ENCODE results near the gene SLC38A4. TPM values are rescaled to one million over a fixed set of nuclear protein-coding genes. Genes with fewer than 3 reads are reported as not detected.

Gene SLC38A4
- total RNA-seq, 1 experiment from 2014 or later = 0.12 TPM

GRCh38 chr12:46783871-46784270, 41.9 kb downstream of the SLC38A4 start:
- no peak for TF ChIP-seq CTCF (IDR thresholded peaks at IDR 0.05; ENCODE audit: unreplicated experiment)
- no peaks in the 10 kb centered on the region for H3K27me3 Mint-ChIP-seq (ENCODE audit: insufficient read depth, unreplicated experiment)
- no peak for DNase-seq (ENCODE audit: unreplicated experiment)
- POLR2A ChIA-PET = no interaction called here
- peak overlapping the region; percentile 2 for H3K27ac Mint-ChIP-seq (ENCODE audit: low read depth, unreplicated experiment)
- CTCF ChIA-PET = no interaction called here
- intact Hi-C loops (cut with micrococcal nuclease) = no loop called here
- H3K4me1 Mint-ChIP-seq (ENCODE audit: insufficient read depth, unreplicated experiment) = peaks cover 16% of the 10 kb centered on the region
- no TSS peak for BruUV-seq (replicated peaks)
- no peaks in the 10 kb centered on the region for H3K36me3 Mint-ChIP-seq (ENCODE audit: insufficient read depth, unreplicated experiment)
- H3K4me3 Mint-ChIP-seq (ENCODE audit: unreplicated experiment) = no peak overlapping the region
- H3K9me3 Mint-ChIP-seq (ENCODE audit: unreplicated experiment) = no peaks in the 10 kb centered on the region

GRCh38 chr12:46779879-46780278, 45.9 kb downstream of the SLC38A4 start:
- BruUV-seq (replicated peaks) = no TSS peak
- TF ChIP-seq CTCF (IDR thresholded peaks at IDR 0.05; ENCODE audit: unreplicated experiment) = no peak
- intact Hi-C loops (cut with micrococcal nuclease) = no loop called here
- H3K27me3 Mint-ChIP-seq (ENCODE audit: insufficient read depth, unreplicated experiment) = no peaks in the 10 kb centered on the region
- CTCF ChIA-PET = interaction anchor here (0.9 kb wide), 1 partner anchor 145 kb away, joined by 4 read pairs; no protein-coding TSS in a partner anchor
- H3K4me1 Mint-ChIP-seq (ENCODE audit: insufficient read depth, unreplicated experiment) = peaks cover 8% of the 10 kb centered on the region
- no peaks in the 10 kb centered on the region for H3K9me3 Mint-ChIP-seq (ENCODE audit: unreplicated experiment)
- DNase-seq (ENCODE audit: unreplicated experiment) = no peak
- H3K36me3 Mint-ChIP-seq (ENCODE audit: insufficient read depth, unreplicated experiment) = no peaks in the 10 kb centered on the region
- H3K4me3 Mint-ChIP-seq (ENCODE audit: unreplicated experiment) = no peak overlapping the region
- POLR2A ChIA-PET = interaction anchor here (0.8 to 1.2 kb wide), 2 partner anchors 33 to 77 kb away, joined by 4 to 6 read pairs; no protein-coding TSS in a partner anchor
- H3K27ac Mint-ChIP-seq (ENCODE audit: low read depth, unreplicated experiment) = no peak overlapping the region

GRCh38 chr12:46779063-46779462, 46.7 kb downstream of the SLC38A4 start:
- no peak overlapping the region for H3K27ac Mint-ChIP-seq (ENCODE audit: low read depth, unreplicated experiment)
- ChIA-PET CTCF (no interaction called here), POLR2A (interaction anchor here (0.8 kb wide), 1 partner anchor 34 kb away, joined by 6 read pairs; no protein-coding TSS in a partner anchor)
- no peak overlapping the region for H3K4me3 Mint-ChIP-seq (ENCODE audit: unreplicated experiment)
- peaks cover 14% of the 10 kb centered on the region for H3K4me1 Mint-ChIP-seq (ENCODE audit: insufficient read depth, unreplicated experiment)
- H3K27me3 Mint-ChIP-seq (ENCODE audit: insufficient read depth, unreplicated experiment) = no peaks in the 10 kb centered on the region
- no TSS peak for BruUV-seq (replicated peaks)
- intact Hi-C loops (cut with micrococcal nuclease) = no loop called here
- no peak for DNase-seq (ENCODE audit: unreplicated experiment)
- no peaks in the 10 kb centered on the region for H3K9me3 Mint-ChIP-seq (ENCODE audit: unreplicated experiment)
- no peak for TF ChIP-seq CTCF (IDR thresholded peaks at IDR 0.05; ENCODE audit: unreplicated experiment)
- H3K36me3 Mint-ChIP-seq (ENCODE audit: insufficient read depth, unreplicated experiment) = no peaks in the 10 kb centered on the region

GRCh38 chr12:46778415-46778814, 47.4 kb downstream of the SLC38A4 start:
- H3K27me3 Mint-ChIP-seq (ENCODE audit: insufficient read depth, unreplicated experiment) = no peaks in the 10 kb centered on the region
- ChIA-PET CTCF (interaction anchor here (0.5 to 0.7 kb wide), 3 partner anchors 105 to 872 kb away, joined by 3 to 6 read pairs (median 6); no protein-coding TSS in a partner anchor), POLR2A (interaction anchor here (0.8 kb wide), 1 partner anchor 131 kb away, joined by 3 read pairs; no protein-coding TSS in a partner anchor)
- intact Hi-C loops (cut with micrococcal nuclease) = no loop called here
- no peak overlapping the region for H3K27ac Mint-ChIP-seq (ENCODE audit: low read depth, unreplicated experiment)
- no peak for DNase-seq (ENCODE audit: unreplicated experiment)
- BruUV-seq (replicated peaks) = no TSS peak
- no peaks in the 10 kb centered on the region for H3K9me3 Mint-ChIP-seq (ENCODE audit: unreplicated experiment)
- H3K4me1 Mint-ChIP-seq (ENCODE audit: insufficient read depth, unreplicated experiment) = peaks cover 21% of the 10 kb centered on the region
- no peak overlapping the region for H3K4me3 Mint-ChIP-seq (ENCODE audit: unreplicated experiment)
- no peaks in the 10 kb centered on the region for H3K36me3 Mint-ChIP-seq (ENCODE audit: insufficient read depth, unreplicated experiment)
- no peak for TF ChIP-seq CTCF (IDR thresholded peaks at IDR 0.05; ENCODE audit: unreplicated experiment)
